ENCODE data around the gene C3orf49.

The C3orf49 gene, protein sequence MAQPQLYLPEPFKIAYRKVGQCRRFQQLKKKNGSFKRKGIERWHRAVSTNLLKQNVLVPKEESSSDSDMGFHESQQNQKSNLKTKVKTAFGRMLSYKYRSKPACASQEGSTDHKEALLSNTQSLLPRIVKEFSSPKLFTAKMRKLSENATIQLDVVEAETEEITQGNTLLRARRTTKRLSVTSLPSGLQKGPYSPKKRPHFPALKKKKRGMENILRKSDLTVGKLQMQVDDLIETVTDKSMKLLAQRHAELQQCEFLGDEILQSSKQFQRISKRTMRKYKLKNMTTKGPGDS

DNA sequence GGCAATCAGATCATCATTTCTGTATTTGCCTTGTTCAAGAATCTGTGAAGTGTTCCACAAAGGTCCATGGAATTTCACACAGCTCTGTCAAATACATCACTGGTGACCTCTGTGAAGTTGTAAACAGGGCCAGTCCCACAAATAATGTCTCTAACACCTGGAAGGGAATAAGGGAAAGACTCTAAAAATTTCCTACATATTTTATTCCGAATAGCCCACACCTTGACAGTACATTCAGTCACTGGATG, at the start of gene C3orf49:
Gene C3orf49 (plus strand): TSS at position 149 of the 248 bp plus-strand sequence. CDS start 173 bp downstream, outside the sequence.
- DNase-seq (ENCODE audit: low read depth in 2 of 2, low spot score in 1 of 2) = no peak

DNA sequence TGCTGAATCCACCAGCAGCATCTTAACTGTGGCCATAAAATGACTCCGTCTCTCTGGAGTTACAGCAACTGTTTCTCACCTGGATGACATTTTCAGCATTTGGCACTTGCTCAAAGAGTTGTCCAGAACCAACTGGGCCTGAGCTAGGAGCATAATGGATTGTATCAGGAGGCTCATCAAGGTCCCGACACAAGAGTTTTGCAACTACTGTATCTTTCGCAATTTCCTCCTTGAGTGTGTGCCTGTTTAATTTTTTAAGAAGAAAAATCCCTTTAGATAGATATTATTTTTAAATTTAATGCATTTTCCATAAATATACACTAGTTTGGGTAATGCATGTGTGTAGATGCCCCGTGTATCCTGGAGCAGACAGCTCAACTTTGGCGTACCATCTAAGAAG, 44.3 kb upstream of the C3orf49 start:
- DNase-seq (ENCODE audit: low read depth in 2 of 2, low spot score in 1 of 2) = no peak

DNA sequence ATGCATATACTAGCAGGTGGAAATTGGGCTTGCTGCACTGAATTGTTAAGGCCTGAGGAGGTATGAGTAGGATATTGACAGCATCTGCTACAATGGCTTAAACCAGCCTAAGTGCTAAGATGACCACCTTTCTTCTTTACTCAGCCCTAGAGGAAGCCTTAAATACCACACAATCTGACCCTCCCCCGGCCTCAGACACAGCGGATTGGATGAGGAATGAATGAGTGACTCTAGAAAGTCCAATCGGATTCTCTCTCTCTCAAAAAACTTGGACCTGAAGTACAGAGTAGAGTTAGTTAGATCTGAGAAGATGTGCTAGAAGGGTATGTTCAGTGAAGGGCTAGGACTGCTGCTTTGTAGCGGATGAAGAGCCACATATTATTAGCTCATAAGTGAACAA, 39.9 kb upstream of the C3orf49 start:
- no peak for DNase-seq (ENCODE audit: low read depth in 2 of 2, low spot score in 1 of 2)

DNA sequence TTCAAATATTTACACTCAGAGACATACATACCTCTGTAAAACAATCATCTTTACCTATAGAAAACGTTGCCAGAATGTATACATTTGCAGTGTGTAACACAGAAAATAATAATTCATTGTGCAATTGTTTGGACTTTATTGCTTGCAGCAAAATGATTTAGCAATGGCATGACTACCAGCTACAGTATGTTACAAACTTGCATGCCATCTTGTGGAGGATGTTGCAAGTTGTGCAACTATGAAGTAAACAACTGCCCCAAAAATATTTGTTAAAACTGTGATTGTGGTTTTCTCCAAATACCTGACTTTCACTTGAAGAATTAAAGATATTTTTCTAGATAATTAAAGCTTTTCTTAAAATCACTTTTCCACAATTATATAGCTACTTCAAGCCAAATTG, 27.1 kb upstream of the C3orf49 start:
- DNase-seq (ENCODE audit: low read depth in 2 of 2, low spot score in 1 of 2) = no peak

DNA sequence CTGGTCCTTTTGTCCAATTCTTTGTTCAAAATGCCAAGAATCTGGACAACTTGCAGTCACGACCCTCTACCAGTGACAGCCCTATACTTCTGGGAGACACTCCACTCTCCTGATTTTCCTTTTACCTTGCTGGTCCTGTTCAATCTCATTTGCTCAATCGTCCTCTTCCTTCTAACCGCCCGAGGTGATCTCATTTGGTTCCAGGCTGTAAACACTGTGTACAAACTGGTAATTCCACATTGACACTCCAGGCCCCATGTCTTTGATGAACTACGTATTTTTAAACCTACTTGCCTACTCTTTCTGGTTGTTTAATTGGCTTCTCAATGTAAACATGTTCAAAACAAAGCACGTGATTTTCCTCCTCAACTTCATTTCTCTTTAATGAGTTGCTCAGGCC, 23.7 kb upstream of the C3orf49 start:
- no peak for DNase-seq (ENCODE audit: low read depth in 2 of 2, low spot score in 1 of 2)

DNA sequence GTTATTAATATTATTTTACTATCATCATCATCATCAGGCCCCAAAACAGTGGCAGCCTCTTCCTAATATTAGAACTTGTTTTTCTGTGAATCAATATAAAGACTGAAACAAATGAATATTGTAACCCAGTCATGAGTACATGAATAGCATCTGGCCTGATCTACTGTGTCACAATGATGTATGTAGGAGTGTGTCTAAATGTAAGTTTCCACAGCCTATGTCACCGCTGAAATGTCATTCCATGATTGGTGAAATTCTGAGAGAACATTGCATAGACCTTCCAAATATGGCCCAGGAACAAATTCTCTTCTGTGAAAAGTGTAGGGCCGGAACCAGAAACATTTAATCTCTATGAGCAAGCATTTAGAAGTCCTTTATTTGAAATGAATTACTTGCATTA, 20.6 kb upstream of the C3orf49 start:
- no peak for DNase-seq (ENCODE audit: low read depth in 2 of 2, low spot score in 1 of 2)

DNA sequence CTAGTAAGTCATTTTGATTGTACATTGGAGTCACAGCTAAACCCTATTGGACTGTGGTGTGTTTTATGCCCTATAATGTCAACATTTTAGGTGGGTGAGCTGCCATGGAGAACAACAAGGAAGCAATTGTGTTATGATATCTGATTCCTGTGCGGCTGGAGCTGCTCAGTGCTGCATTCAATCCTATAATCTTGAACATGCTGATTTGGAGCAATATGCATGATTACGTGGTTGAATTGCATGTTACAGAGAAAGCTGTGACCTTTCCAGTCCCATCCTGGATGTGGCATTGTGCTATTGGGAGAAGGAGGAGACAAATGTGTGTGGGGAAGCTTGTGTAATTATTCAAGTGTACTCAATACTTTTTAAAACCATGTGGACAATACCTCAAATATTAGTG, 20.1 kb upstream of the C3orf49 start:
- DNase-seq (ENCODE audit: low read depth in 2 of 2, low spot score in 1 of 2) = no peak

DNA sequence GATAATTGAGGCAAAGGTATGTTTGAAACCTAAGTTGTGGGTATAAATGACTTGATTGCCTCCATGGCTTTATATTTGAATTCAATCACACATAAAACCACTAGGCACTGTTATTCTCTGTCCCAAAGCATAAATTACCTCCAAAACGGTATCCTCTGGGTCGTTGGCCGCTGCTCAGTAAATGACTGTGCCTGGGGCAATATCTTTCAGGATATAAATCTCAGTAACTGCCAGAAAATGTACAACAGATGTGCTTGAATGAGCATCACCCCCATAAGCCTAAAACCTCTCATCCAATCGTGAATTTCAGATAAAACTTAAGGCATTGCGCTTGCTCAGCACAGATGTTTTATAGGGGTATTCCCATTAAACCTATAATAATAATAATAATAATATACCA, 19.0 kb upstream of the C3orf49 start:
- DNase-seq (ENCODE audit: low read depth in 2 of 2, low spot score in 1 of 2) = no peak

DNA sequence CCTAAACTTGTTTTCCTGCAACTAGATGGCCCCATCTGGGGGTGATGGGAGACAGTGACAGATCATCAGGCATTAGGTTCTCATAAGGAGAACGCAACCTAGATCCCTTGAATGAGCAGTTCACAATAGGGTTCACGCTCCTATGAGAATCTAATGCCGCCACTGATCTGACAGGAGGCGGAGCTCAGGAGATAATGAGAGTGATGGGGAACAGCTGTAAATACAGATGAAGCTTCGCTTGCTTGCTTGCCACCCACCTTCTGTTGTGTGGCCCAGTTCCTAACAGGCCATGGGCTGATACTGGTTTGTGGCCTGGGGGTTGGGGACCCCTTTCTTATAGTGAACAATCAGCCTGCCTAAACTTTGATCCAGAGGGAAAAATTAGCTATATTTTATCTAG, 15.2 kb upstream of the C3orf49 start:
- no peak for DNase-seq (ENCODE audit: low read depth in 2 of 2, low spot score in 1 of 2)

DNA sequence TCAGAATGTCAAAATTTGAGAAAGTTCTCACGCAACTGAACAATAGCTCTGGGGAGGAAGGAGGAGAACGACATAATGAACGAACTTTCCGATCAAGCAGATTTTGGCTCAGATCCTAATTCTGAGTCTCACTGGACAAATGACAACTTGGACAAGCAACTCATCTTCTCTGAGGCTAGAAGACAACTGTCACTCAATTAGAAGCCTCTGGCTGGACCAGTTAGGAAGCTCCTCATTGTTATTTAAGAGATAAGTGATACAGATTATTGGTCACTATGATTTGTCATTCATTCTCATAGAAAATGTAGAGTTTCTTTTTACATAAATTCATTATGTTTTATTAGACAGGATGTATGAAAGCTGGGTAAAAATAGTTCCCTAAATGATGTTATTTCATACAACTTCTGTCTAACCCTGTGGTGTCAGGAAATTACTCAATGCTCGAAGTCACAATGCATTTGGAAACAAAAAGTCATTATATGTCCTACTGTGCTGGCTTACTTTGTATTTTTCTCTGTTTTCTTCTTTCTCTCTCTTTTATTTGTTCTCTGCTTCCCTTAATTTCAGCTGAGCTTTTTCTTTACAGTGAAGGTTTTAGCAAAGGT, 11.0 kb upstream of the C3orf49 start:
- DNase-seq (ENCODE audit: low read depth in 2 of 2, low spot score in 1 of 2) = no peak

DNA sequence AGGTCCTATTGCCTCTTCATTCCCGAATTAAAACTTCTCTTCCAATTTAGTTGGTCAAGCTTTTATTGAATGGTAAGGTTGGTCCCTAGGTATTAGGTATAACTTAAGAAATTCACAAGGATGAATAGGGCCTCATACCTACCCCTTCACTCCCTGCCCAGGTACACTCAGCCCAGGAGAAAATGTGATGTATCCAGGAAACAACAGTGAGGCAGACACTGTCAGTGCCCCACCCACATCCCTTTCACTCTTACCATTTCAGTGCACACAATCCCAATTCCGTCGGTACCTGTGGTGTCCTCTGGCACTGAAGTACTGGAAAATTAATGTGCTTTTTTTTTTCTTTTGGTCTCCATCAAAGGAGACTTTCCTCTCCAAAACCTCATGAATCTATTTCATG, 10.5 kb upstream of the C3orf49 start:
- no peak for DNase-seq (ENCODE audit: low read depth in 2 of 2, low spot score in 1 of 2)

DNA sequence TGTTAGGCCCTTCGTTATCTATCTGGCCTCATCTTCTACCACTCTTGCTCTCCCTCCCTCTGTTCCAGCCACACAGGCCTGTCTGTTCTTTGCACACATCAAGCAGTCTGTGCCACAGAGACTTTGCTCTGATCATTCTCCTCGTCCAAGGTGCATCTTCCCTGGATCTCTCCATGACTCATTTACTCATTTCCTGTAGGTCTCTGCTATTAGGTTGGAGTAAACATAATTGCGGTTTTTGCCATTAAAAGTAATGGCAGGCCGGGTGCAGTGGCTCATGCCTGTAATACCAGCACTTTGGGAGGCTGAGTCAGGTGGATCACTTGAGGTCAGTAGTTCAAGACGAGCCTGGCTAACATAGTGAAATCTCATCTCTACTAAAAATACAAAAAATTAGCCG, 9.5 kb upstream of the C3orf49 start:
- no peak for DNase-seq (ENCODE audit: low read depth in 2 of 2, low spot score in 1 of 2)

DNA sequence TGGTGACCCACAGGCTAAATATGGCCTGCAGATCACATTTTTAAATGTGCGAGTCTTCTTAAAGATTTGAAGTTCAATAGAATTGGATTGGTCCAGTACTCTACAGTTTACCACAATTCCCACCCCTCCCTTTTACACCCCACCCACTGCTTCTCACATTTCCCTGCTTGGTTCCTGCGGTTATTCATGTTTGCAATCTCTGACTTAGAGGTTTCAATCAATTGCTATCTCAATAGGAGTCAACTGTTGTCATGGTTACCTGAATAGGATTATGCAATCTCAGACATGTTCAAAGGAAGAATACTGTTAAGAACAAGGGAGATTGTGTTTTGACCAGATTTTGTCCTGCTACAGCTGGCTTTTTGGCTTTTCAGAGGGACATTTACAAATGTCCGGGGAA, 4.9 kb upstream of the C3orf49 start:
- DNase-seq (ENCODE audit: low read depth in 2 of 2, low spot score in 1 of 2) = no peak

DNA sequence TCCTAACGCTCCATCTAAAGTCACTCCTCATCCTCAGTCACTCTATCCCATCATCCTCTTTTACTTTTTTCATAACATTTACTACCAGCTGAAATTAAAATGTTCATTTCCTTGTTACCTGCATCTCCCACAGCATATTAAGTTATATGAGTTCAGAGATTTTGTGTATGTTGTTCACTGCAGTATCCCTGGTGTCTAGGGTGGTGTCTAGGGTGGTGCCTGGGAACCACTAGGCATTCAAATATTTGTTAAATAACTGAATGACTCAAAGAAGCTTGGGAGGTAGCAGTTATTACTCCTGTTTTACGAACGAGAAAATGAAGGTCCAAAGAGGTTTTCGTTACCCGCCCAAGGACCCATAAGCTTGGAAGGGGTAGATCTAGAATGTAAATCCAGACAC, 1.9 kb upstream of the C3orf49 start:
- no peak for DNase-seq (ENCODE audit: low read depth in 2 of 2, low spot score in 1 of 2)

DNA sequence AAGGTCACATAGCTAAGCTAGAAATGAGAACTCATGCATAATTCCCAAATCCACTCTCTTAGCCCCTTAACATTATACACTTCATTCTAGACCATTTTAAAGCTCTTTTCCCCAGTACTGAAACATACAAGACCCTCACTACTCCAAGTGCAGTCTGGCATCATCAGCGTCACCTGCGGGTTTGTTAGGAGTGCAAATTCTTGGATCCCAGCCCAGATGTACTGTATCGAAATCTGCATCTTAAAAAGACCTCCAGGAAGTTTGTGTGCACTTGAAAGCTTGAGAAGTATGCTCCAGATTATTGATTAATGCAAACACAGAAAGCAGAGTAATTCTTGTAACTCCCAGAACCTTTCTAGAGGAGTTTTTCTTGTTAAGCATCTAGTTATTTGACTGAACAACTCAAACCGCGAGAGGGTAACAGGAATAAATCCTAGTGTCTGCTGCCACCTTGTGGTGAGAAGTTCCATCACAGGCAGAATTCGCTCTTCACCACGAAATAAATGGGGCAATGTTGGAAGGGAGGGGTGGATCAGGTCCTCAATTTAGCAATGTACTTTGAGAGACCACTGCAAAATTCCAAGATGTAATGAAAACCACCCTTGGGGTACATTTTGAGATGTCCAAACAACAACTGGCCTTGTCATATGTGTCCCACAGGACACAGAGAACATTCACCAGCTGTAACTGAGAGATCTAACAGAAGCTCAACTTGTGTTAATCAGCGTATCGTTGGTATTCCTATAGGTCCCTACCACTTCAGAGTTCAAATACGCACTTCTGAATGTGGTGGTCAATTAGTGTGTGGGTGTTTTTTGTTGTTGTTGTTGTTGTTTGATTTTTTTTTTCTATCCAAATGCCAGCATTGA, 583 bp upstream of the C3orf49 start:
- peak; percentile 11 to 38 for DNase-seq (ENCODE audit: low read depth in 2 of 2, low spot score in 1 of 2)

DNA sequence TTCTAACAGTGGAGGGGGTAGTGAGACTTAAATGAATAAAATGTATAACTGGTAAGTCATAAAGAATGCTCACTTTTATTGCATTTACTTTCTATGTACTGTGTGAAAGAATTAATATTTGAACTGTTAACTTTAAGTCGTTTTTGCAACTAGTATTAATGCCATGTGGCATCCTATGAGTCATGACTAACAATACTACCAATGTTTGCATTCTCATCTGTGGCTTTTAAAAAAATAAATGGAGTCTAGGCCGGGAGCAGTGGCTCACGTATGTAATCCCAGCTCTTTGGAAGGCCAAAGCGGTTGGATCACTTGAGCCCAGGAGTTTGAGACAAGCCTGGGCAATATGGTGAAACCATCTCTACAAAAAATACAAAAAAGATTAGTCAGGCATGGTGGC, 5.2 kb downstream of the C3orf49 start:
- DNase-seq (ENCODE audit: low read depth in 2 of 2, low spot score in 1 of 2) = no peak

DNA sequence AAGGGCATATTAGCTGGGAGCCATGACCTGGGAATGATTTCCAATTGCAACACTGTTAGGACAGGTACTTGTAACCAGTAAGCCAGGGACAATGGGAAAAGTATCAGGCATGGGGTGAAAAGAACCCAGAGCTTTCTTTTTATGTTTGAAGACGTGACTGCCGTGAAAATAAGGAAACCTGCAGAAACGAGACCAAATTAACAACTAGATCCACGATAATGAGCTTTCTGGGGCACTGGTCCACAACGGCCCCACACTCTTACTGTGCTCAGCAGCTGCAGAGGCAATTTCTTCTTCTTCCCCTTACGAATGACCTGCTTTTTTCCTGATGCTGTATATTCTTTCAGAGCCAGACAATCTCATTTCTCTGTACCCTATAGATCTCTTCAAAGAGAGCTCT, 11.4 kb downstream of the C3orf49 start:
- DNase-seq (ENCODE audit: low read depth in 2 of 2, low spot score in 1 of 2) = no peak

DNA sequence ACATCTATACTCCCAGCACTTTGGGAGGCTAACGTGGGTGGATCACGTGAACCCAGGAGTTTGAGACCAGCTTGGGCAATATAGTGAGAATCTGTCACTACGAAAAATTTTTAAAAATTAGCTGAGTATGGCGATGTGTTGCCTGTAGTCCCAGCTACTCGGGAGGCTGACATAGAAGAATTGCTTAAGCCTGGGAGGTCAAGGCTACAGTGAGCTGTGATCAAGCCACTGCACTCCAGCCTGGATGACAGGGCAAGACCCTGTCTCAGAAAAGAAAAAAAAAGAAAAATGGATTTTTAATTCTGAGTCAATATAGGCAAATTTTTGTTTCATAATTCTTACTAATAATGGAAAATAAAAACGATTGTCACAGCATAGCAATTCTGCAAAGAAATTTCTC, 13.3 kb downstream of the C3orf49 start:
- DNase-seq (ENCODE audit: low read depth in 2 of 2, low spot score in 1 of 2) = no peak

DNA sequence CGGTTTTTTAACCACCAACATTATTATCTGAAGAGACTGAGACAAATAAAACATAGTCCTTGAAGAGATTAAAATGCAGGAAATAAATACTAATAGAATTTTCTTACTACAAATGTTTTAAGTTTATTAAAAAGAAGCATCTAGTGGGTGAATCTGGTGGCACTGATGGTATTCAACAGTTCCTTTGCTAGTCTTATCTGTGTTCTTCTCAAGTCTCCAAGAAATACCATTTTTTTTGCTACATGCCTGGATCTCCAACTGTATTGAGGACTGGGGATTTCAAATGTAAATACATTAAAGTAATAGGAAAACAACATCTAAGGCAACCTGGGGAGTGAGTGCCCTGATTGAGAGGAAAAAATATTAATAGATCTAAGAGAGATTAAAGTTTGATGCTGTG, 22.6 kb downstream of the C3orf49 start:
- DNase-seq (ENCODE audit: low read depth in 2 of 2, low spot score in 1 of 2) = no peak

DNA sequence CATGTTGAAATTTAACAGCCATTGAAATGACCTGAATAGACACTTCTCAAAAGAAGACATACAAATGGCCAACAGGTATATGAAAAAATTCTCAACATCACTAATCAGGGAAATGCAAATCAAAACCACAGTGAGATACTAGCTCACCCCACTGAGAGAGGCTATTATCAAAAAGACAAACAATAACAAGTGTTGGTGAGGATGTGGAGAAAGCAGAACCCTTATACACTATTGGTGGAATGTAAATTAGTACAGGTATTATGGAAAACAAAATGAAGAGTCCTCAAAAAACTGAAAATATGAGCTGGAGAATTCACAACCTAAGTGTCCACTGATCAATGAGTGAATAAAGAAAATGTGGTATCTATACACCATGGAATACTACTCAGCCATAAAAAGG, 23.0 kb downstream of the C3orf49 start:
- DNase-seq (ENCODE audit: low read depth in 2 of 2, low spot score in 1 of 2) = no peak

DNA sequence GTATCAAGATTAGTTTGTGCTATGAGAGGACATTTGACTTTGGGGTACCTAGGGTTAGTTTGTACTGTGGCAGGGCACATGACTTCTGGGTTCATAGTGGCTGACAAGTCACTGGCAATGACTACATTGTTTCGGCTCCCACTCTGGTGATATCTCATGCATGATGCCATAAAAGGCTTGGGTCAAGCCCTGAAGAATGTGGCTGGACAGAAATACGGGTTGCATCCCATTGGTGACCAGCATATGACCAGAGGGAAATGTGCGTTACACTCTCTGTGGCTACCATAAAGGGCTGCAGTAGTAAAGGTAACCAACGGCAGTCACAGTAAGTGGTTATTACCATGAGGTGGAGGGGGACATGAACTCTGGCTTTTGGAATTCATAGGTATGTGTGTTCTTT, 26.1 kb downstream of the C3orf49 start:
- no peak for DNase-seq (ENCODE audit: low read depth in 2 of 2, low spot score in 1 of 2)

DNA sequence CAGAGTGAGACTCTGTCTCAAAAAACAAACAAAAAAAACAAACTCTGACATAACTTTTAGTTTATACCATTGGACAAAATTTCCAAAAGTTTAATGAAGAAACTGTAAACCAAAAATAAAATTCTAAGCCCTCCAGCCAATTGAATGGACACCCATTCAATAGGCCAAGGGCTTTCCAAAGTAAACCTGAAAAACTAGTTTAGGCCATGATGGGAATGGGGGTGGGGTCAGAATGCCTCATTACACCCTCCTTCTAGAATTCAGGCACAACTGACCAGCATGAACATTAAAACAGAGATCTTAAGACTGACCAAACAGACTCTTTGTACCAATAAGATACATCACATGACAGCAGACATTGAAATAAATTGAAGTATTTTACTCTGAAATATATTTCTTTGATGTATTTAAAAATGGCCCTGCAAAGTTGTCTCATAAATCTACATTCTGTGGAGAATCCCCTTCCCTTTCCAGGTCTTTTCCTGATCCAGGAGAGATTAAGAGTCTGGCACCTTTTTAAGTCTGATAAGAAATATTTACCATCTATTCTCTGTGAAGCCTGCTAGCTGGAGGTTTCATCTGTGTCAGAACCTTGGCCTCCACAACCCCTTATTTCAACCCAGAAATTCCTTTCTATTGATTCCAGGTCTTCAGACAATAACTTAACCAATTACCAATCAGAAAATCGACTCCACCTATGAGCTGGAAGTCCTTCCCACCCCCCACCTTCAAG, 28.8 kb downstream of the C3orf49 start:
- DNase-seq (ENCODE audit: low read depth in 2 of 2, low spot score in 1 of 2) = no peak
